Hematopoietic multipotent progenitor cell treated with erythropoietin and hydrocortisone succinate and interleukin-3 and kit ligand, for 6 days (in vitro differentiated cells): Measurements from ENCODE around the gene INO80C.
"Not testable (repeated sequence)": the region's sequence is repeated elsewhere in the genome, so short reads cannot be mapped to it uniquely, and the experiment has no call there.

ENCODE experiments used
- DNase-seq: peaks from one replicate; pipeline ENCODE4 v3.0.0-alpha.2; 2015

INO80C gene

DNA sequence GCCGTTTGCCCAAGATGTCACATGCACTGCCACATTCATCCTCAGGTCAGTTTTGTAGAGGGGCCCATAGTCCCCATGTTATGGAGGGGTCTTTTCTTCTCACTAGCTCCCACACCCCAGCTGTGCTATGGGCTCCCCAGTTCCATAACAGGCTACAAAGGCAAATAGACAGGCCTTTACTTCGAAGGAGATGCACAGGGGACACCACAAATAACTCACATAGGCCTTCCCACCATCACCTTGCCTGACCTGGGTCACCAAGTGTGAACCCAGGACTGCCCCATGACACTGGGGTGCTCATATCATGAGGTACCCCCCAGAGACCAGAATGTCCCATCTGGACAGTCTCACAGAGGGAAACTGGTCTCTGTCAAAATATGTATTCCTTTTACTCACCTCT lies 15.0 kb upstream of the INO80C start:
- DNase-seq: no peak

GRCh38 chr18:35511833-35512232 lies 14.1 kb upstream of the INO80C start:
- no peak for DNase-seq

GRCh38 chr18:35511428-35511827 lies 13.7 kb upstream of the INO80C start:
- DNase-seq: no peak

- DNase-seq: no peak
Measured at GRCh38 chr18:35510076-35510651, 12.4 kb upstream of the INO80C start.

DNA sequence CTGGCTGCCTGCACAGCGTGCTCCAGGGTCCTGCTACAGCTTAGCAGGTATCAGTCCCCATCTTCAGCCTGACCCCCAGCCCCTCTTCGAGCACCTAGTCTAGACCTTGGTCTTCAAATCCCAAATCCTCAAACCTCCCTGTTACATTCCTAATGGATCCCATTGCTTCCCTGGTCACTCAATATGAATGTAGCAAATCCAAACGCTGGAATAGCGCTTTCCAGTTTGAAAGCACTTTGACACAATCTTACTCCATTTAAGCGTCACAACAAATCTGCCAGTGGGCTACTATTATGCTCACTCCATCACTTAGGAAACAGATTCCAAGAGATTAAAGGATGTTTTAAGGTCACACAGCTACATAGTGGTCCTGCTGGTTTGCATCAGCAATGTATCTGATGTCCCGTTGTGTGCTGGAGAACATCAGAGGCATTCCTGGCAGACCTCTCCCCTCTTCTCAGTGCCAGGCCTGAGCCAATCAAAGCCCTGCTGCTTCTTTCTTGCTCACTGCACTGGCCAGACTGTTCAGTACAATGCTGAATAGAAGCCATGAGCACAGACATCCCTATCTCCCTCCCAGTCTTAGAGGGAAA lies 11.1 kb upstream of the INO80C start:
- DNase-seq: no peak

DNA sequence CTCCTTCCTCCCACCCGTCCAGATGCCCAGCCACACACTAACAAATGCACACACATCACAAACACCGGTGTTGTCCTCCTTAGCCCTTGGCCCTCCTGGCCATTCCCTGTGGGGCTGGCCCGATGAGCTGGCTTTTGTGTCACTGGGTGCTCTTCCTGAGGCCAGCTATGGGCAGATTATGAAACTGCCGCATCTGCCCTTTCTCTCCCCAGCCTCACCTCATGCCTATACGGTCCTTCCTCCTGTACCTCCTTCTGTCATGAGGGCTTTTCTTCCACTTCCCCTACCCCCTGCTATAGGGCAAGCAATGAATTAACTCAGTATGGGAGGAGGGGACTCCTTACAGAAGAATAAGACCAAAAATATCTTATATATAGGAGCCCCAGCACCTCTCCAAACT lies 10.3 kb upstream of the INO80C start:
- no peak for DNase-seq

- no peak for DNase-seq
Measured at GRCh38 chr18:35507623-35508022, 9.9 kb upstream of the INO80C start.

GRCh38 chr18:35507192-35507591 lies 9.4 kb upstream of the INO80C start:
- DNase-seq: no peak

- peak; percentile 77 for DNase-seq
Measured at GRCh38 chr18:35506024-35506712, 8.4 kb upstream of the INO80C start.

- DNase-seq: no peak
Measured at GRCh38 chr18:35504996-35505395, 7.2 kb upstream of the INO80C start.

DNA sequence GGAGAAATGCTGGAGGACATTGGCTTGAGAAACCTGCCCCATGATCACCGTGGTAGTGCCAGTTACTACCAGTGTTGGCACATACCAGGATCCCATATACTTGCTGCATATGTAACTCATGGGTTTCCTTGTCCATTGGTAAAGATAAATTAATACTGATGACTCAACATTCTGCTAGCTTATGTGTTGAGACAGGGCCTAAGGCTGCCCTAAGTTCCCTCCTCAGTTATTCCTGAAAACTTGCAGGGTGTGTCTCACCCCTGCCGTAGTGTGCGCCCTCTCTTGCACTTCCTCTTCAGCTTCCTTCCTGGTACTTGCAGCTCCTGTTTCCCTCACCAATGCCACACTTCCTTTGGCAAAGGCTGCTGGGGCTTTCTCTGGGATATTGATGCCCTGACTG lies 4.3 kb upstream of the INO80C start:
- DNase-seq: no peak

- no peak for DNase-seq
Measured at GRCh38 chr18:35501369-35501768, 3.6 kb upstream of the INO80C start.

- no peak for DNase-seq
Measured at GRCh38 chr18:35500113-35500512, 2.4 kb upstream of the INO80C start.

DNA sequence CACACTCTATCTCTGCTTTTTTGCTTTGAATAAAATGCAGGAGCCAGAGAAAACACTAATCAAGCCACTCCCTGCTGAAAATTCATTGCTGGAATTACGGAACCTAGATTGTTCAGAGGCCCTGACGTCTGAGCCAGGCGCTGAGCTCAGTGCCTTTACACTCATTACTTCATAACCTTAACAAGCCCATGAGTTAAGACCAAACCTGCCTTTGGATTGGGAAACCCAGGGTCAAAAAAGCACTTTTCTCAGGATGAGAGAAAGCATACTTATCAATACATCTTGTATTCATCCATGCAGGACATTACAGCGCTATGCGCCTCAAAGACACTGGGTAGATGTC lies 762 bp downstream of the INO80C start:
- DNase-seq: no peak

GRCh38 chr18:35495536-35496314 lies 2.0 kb downstream of the INO80C start:
- peak; percentile 68 for DNase-seq

DNA sequence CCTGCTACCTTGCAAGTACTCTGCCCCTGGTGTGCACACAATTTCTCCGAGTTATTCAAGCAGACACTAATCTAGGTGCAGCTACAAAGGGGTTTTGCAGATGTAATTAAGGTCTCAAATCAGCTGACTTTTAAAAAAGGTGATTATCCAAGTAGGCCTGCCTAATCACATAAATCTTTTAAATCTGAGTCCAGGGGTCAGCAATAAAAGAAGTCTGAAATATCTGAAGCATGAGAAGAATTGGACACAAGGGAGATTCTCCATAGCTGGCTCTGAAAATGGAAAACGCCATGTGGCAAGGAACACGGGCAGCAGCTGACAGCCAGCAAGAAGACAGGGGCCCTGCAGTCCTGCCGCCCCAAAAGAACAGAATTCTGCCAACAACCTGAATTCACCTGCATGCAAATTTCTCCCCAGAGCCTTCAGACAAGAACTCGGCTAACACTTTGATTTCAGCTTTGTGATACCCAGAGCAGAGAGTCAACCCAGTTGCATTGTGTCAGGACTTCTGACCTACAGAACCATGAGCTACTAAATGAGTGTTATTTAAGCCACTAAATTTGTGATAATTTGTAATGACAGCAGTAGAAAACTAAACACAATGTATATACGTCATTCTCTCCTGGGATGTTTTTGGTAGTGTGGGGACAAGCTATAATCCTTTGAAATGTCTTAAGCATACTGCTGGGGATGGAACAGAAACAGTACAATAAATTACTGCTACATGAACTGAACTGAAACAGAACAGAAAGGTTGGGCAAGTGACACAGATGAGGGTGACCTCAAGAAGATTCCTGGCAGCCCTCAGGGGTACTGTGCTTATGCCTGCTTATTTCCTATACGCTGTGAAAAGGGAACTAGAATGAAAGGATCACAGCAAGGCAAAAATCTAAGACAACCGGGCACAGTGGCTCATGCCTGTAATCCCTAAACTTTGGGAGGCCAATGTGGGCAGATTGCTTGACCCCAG lies 3.2 kb downstream of the INO80C start:
- DNase-seq: peak; percentile 30

GRCh38 chr18:35491700-35492077 lies 6.1 kb downstream of the INO80C start:
- DNase-seq: peak; percentile 79

DNA sequence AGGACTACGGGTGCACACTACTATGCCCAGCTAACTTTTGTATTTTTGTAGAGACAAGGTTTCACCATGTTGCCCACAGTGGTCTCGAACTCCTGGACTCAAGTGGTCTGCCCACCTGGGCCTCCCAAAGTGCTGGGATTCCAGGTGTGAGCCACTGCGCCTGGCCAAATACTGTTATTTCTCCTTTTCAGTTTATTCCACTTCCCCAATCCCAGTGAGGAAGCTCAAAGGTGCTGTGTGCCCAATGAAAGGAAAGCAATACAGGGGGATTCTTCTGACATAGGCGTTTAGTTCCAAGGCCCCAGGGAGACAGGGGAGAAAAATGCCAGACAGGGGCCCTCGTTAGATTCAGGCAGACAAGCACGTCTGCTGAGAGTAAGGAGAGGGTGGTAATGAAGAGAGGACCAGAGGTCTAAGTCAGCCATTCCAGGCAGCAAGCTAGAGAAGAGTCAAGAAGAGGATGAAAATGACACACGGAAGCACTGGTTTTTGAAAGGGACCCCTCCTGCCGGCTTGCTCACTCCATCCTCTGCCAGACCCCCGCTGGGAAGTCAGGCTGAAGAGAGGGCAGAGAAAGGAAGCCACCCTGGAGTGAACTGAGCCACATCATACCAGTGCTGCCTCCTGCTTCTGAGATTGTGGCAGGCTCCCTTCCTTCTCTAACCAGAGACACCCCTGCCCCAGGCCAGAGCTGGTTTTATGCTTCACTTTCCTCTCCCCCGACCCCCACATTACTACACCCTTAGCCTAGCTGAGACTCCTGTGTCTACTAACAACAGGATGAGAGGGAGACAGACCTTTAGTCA lies 6.7 kb downstream of the INO80C start:
- no peak for DNase-seq

GRCh38 chr18:35489913-35490490 lies 7.8 kb downstream of the INO80C start:
- DNase-seq: no peak

- DNase-seq: not testable (repeated sequence)
Measured at GRCh38 chr18:35489281-35489680, 8.5 kb downstream of the INO80C start.

GRCh38 chr18:35488396-35488795 lies 9.4 kb downstream of the INO80C start:
- not testable (repeated sequence) for DNase-seq
